A549 treated with GW870086 at 1 μM for 4 hours (cell line): ENCODE results near the gene ZNF507. TPM values are rescaled to one million over a fixed set of nuclear protein-coding genes. Genes with fewer than 3 reads are reported as not detected.

Experiments used
- total RNA-seq: library from RNA; stranded (reverse); fragments of 200-300 nt; extraction: Qiagen RNA extraction; gene quantifications from 5 replicates; pipeline ENCODE4 v1.2.3, GENCODE V29; 2022; ENCODE audit warnings: low read depth

ZNF507 gene
- 11.5 to 20.6 TPM (median 17.3 TPM) in 5 replicates for total RNA-seq

DNA sequence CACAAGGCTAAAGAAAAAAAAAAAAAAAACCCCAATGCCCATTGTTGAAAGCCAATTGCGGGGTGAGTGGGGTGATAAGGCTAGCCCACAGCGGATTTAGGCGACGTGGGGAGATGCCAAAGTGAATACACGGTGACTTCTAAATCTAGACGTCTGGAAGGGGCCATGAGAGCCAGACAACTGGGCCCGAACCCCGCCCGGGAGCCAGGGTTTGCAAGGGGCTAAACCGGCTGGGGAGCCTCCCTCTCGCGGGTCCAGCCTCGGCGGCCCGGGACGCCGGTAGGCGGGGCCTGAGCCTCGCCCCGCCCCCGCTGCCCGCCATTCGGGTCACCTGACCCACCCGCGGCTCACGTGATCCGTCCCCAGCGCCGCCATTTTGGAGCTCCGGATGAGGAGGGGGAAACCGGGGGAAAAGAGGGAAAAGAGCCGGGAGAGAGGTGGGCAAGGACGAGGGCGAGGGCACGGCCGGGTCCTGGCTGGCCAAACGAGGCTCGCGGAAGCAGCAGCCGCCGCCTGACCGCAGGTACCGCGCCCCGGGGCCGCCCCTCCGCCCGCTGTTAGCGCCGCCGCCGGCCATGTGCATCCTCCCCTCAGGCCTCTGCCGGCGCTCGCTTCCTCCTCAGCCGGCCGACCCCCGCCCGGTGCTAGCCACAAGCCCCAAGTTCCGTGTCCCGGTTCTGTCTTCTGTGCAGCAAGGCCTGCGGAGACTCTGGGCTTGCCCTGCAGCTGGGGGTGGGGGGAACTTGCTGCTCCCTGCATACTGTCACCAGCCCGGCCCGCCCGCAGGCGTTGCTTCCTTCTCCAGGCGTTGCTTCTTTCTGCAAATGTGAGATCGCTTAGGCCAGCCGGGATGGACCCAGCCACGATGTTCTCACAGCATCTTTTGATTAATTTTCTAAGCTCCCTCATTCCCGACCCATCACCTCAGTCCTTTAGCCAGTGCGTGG, at the start of gene ZNF507:
Gene ZNF507 (plus strand): TSS at position 350 of the 947 bp plus-strand sequence. CDS start 7,221 bp downstream, outside the sequence.

GRCh38 chr19:32405431-32406160, 60.2 kb downstream of the ZNF507 start, which contains the start of gene DPY19L3:
TSS of gene DPY19L3 (plus strand) at chr19:32405770. CDS start at chr19:32408254, 2,484 bp downstream.

Other genes with a start within 250 kb of the ZNF507 start
- gene DPY19L3, start 60.2 kb downstream of the ZNF507 start, total RNA-seq, result 9.6 to 17.9 TPM (median 12.1 TPM) in 5 replicates
- 432 to 485 TPM (median 447 TPM) in 5 replicates for gene PDCD5, start 235.6 kb downstream of the ZNF507 start, total RNA-seq